ENCODE results near the gene LLGL1.

Gene LLGL1

GRCh38 chr17:18227635-18228034, 2.2 kb downstream of the LLGL1 start:
- Histone ChIP-seq H3K4me2 (ENCODE audit: low read depth, low read length, poor library complexity, severe bottlenecking) (no peak overlapping the region), H3K9me3 (ENCODE audit: insufficient read depth, low read length) (no peaks in the 10 kb centered on the region), H3K9me2 (replicated peaks; ENCODE audit: insufficient read depth, low read length) (no peaks in the 10 kb centered on the region), H4K20me1 (ENCODE audit: low read depth, low read length) (no peaks in the 10 kb centered on the region), H3K27me3 (ENCODE audit: low read length) (no peaks in the 10 kb centered on the region), H3K4me3 (ENCODE audit: insufficient read depth, low read length, poor library complexity, severe bottlenecking) (no peak overlapping the region), H3K27ac (ENCODE audit: low read depth, low read length) (no peak overlapping the region), H3K9ac (ENCODE audit: low read length) (no peak overlapping the region), H3F3A (ENCODE audit: insufficient read depth) (no peaks in the 10 kb centered on the region), H3K36me3 (ENCODE audit: low read length) (no peaks in the 10 kb centered on the region), H3K79me2 (ENCODE audit: insufficient read depth, low read length) (no peaks in the 10 kb centered on the region), H2AFZ (ENCODE audit: low read depth, low read length, severe bottlenecking) (no peak overlapping the region)
- no peak for TF ChIP-seq EZH2phosphoT487 (conservative IDR thresholded peaks at IDR 0.05; ENCODE audit: low read length)
- TF ChIP-seq, protein P1, sequence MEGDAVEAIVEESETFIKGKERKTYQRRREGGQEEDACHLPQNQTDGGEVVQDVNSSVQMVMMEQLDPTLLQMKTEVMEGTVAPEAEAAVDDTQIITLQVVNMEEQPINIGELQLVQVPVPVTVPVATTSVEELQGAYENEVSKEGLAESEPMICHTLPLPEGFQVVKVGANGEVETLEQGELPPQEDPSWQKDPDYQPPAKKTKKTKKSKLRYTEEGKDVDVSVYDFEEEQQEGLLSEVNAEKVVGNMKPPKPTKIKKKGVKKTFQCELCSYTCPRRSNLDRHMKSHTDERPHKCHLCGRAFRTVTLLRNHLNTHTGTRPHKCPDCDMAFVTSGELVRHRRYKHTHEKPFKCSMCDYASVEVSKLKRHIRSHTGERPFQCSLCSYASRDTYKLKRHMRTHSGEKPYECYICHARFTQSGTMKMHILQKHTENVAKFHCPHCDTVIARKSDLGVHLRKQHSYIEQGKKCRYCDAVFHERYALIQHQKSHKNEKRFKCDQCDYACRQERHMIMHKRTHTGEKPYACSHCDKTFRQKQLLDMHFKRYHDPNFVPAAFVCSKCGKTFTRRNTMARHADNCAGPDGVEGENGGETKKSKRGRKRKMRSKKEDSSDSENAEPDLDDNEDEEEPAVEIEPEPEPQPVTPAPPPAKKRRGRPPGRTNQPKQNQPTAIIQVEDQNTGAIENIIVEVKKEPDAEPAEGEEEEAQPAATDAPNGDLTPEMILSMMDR (IDR thresholded peaks at IDR 0.05; ENCODE audit: insufficient read depth, low read length, poor library complexity, severe bottlenecking): no peak

DNA sequence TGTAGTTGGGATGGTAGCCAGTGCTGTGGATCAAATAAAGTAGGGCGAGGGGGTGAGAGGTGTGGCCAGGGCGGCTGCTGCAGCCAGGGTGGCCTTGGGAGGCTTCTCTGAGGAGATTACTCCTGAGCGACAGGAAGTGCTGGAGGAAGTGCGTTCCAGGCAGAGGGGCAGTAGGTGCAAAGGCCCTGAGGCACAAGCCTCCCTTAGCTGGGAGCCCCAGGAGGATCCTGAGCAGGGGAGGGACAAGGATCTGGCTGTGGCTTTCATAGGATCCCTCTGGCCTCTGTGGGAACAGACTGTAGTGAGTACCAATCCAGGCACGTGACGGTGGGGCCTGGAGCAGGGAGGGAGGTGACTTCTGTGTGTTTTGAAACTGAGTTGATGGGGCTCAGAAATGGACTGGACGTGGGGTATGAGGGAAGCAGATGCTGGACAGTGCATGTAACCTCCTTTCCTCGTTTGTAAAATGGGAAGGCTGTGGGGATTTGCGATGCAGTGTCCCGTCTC, 2.8 kb downstream of the LLGL1 start:
- Histone ChIP-seq H3K9ac (ENCODE audit: low read length) (no peak overlapping the region), H3K36me3 (ENCODE audit: low read length) (no peaks in the 10 kb centered on the region), H3K27ac (ENCODE audit: low read depth, low read length) (no peak overlapping the region), H3K9me3 (ENCODE audit: insufficient read depth, low read length) (no peaks in the 10 kb centered on the region), H3K9me2 (replicated peaks; ENCODE audit: insufficient read depth, low read length) (no peaks in the 10 kb centered on the region), H2AFZ (ENCODE audit: low read depth, low read length, severe bottlenecking) (no peak overlapping the region), H4K20me1 (ENCODE audit: low read depth, low read length) (no peaks in the 10 kb centered on the region), H3K4me2 (ENCODE audit: low read depth, low read length, poor library complexity, severe bottlenecking) (no peak overlapping the region), H3K27me3 (ENCODE audit: low read length) (no peaks in the 10 kb centered on the region), H3F3A (ENCODE audit: insufficient read depth) (no peaks in the 10 kb centered on the region), H3K4me3 (ENCODE audit: insufficient read depth, low read length, poor library complexity, severe bottlenecking) (no peak overlapping the region), H3K79me2 (ENCODE audit: insufficient read depth, low read length) (no peaks in the 10 kb centered on the region)
- TF ChIP-seq, protein P1 (IDR thresholded peaks at IDR 0.05; ENCODE audit: insufficient read depth, low read length, poor library complexity, severe bottlenecking): no peak
- no peak for TF ChIP-seq EZH2phosphoT487 (conservative IDR thresholded peaks at IDR 0.05; ENCODE audit: low read length)

DNA sequence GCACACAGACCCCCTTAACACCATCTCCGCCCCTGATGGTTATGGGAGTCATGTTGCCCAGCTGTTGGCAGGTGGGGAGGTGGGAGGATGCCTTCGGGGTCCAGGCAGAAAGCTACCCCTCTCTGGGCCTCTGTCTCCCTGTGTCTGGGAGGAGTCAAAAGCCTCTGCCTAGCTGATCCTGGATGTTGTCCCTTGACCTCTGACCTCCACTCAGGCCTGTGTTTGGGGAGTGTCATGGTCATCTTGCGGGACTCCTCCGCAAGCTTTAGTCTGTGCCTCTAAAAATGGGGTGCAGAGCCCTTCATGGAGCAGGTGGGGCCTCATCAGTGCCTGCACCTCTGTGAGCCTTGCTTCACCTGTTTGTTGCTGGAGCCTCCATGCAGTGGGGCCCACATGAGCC, 3.8 kb downstream of the LLGL1 start:
- Histone ChIP-seq H3K27ac (ENCODE audit: low read depth, low read length) (no peak overlapping the region), H3K79me2 (ENCODE audit: insufficient read depth, low read length) (no peaks in the 10 kb centered on the region), H3K4me3 (ENCODE audit: insufficient read depth, low read length, poor library complexity, severe bottlenecking) (no peak overlapping the region), H3F3A (ENCODE audit: insufficient read depth) (no peaks in the 10 kb centered on the region), H2AFZ (ENCODE audit: low read depth, low read length, severe bottlenecking) (no peak overlapping the region), H3K27me3 (ENCODE audit: low read length) (no peaks in the 10 kb centered on the region), H3K9me3 (ENCODE audit: insufficient read depth, low read length) (no peaks in the 10 kb centered on the region), H3K36me3 (ENCODE audit: low read length) (no peaks in the 10 kb centered on the region), H3K4me2 (ENCODE audit: low read depth, low read length, poor library complexity, severe bottlenecking) (no peak overlapping the region), H3K9me2 (replicated peaks; ENCODE audit: insufficient read depth, low read length) (no peaks in the 10 kb centered on the region), H4K20me1 (ENCODE audit: low read depth, low read length) (no peaks in the 10 kb centered on the region), H3K9ac (ENCODE audit: low read length) (no peak overlapping the region)
- no peak for TF ChIP-seq EZH2phosphoT487 (conservative IDR thresholded peaks at IDR 0.05; ENCODE audit: low read length)
- TF ChIP-seq, protein P1 (IDR thresholded peaks at IDR 0.05; ENCODE audit: insufficient read depth, low read length, poor library complexity, severe bottlenecking): no peak

All from SU-DHL-6 (cell line).